ENCODE data around the gene IL17REL. TPM values are rescaled to one million over a fixed set of nuclear protein-coding genes. Genes with fewer than 3 reads are reported as not detected.

The IL17REL gene
- total RNA-seq: not detected in 2 replicates

DNA sequence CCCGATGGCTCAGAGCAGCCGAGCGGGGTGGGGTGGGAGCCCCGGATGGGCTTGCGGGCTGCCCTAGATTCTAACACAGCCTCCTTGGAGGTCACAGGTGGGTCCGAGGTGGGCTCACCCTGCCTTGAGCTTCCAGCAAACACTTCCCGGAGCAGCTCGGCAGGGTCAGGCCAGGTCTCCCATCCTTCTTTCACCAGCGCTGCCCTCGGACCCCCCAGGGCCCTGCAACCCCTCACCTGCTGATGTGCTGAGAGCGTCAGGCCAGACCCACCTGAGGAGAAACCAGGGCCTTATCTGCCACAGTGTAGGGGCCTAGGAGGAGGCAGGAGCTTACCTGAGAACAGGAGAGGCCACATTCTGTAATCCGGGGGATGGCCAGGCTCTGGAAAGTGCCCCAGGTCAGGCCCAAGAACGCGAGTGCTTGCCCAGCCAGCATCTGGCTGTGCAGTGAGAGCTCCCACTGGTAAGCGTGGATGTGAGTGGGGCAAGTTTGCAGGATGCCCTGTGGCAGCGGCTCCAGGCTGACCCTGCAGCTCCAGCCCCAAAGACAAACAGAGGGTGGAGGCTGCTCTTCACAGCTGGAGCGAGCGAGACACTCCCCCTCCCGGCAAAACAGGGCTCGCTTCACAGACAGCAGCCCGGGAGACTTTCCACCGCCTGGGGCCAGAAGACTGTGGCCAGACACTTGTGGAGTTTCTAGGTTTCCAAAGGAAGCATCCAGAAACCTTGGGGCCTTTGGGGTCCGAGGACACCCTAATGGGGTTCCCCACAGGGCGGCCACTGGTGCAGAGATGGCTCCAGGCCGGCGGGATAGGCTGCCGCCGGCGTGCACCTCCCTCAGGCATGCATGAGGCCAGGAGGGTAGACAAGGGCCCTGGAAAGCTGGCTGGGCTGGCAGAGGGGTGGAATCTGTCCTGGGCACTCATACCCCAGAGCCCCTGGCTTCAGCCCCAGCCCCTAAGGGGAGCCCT is at the start of gene IL17REL:
Gene IL17REL, minus strand, starts transcription at position 555 of the 971 bp plus-strand sequence. Its CDS starts 119 bp downstream, at position 436.

DNA sequence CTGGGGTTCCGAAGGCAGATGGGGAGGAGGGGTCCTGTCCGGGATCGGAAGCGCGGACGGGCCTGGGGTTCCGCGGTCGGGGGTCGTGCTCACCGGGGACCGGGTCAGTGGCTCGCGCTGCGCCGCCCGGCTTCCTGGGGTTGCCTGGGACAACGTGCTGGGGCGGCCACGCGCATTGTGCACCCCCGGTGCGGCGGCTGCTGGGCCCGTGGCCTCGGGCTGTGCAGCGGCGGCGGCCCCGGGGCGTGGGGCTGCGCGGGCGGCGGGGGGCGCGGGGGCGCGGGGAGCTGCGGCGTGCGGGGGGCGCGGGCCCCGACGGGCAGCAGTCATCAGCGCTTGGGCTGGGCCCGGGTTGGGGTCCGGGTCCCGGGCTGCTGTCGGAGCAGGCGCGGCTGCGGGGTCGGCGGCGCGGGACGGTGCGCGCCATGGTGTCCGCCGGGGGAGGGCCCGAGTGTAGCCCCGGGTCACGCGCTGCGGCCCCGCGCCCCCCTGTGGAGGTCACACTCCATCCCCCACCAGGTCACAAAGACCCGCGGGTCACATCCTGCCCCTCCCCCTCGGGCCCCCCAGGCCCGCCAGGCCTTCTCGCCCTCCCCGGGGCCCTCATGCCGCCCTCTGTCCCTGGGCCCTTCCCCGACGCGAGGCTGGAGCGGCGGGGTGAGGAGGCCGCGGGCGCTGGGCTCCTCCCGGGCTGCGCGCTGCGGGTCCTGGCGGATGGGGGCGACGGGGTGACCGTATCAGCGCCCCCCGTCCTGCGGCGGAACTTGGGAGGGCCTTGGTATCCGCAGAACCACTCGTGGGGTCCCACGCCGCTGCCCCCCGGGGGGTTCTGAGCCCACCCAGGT is 45.7 kb upstream of the IL17REL start, which contains the start of gene TTLL8:
Gene TTLL8, minus strand, starts transcription at position 238 of the 845 bp plus-strand sequence.

DNA sequence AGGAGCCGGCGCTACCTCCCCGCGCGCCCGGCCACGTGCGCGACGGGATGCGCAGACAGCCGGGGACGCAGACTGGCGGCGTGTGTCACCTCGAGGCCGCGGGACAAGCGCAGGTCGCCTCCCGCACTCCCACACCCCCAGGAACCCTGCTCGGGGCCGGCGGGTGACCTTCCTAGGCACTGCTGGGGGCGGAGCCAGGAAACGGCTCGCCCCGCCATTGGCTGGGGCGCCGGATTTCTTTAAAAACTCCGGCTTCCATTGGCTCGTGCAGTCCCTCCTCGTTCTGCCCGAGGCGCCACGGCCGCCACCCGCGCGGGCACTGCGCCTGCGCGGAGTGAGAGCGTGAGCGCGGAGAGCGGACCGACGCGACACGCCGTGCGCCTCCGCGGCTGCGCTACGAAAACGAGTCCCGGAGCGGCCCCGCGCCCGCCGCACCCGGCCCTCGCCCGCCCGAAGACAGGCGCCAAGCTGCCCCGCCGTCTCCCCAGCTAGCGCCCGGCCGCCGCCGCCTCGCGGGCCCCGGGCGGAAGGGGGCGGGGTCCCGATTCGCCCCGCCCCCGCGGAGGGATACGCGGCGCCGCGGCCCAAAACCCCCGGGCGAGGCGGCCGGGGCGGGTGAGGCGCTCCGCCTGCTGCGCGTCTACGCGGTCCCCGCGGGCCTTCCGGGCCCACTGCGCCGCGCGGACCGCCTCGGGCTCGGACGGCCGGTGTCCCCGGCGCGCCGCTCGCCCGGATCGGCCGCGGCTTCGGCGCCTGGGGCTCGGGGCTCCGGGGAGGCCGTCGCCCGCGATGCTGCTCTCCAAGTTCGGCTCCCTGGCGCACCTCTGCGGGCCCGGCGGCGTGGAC is 52.2 kb downstream of the IL17REL start, which contains the start of gene PIM3:
Gene PIM3, plus strand, starts transcription at position 614 of the 846 bp plus-strand sequence. Its CDS starts 176 bp downstream, at position 790.

Small RNA genes within 50 kb of the gene (small RNA-seq; reads per million reads assigned to genes)
- 0.10 reads per million for gene MIR6821 (ENCODE audit: low replicate concordance)

Other genes with a start within 250 kb of the IL17REL start
- 29.9 and 32.8 TPM in 2 replicates for gene BRD1, start 184.9 kb downstream of the IL17REL start, total RNA-seq
- gene ZBED4, start 158.9 kb downstream of the IL17REL start, total RNA-seq: 14.4 and 23.0 TPM in 2 replicates
- 28.3 and 54.3 TPM in 2 replicates for gene ALG12, start 94.3 kb downstream of the IL17REL start, total RNA-seq
- gene CRELD2, start 94.1 kb downstream of the IL17REL start, total RNA-seq: 41.8 and 524 TPM in 2 replicates
- 42.2 and 52.5 TPM in 2 replicates for gene PIM3, start 52.0 kb downstream of the IL17REL start, total RNA-seq
- gene TTLL8, start 45.5 kb upstream of the IL17REL start, total RNA-seq: not detected in 2 replicates
- under 0.01 and 0.44 TPM in 2 replicates for gene MLC1, start 72.7 kb upstream of the IL17REL start, total RNA-seq
- gene MOV10L1, start 77.2 kb upstream of the IL17REL start, total RNA-seq: 5.5 and 5.7 TPM in 2 replicates
- gene PANX2, start 158.0 kb upstream of the IL17REL start, total RNA-seq: 0.86 and 3.7 TPM in 2 replicates
- 47.1 and 71.3 TPM in 2 replicates for gene TRABD, start 173.1 kb upstream of the IL17REL start, total RNA-seq
- 14.4 and 16.2 TPM in 2 replicates for gene SELENOO, start 188.2 kb upstream of the IL17REL start, total RNA-seq
- 25.4 and 38.9 TPM in 2 replicates for gene TUBGCP6, start 232.3 kb upstream of the IL17REL start, total RNA-seq
- 20.4 and 24.1 TPM in 2 replicates for gene HDAC10, start 238.5 kb upstream of the IL17REL start, total RNA-seq
- gene MAPK12, start 248.9 kb upstream of the IL17REL start, total RNA-seq: 41.5 and 55.6 TPM in 2 replicates

All from placental pericyte (primary cell).